GM21447 (cell line): Measurements from ENCODE around the gene RBBP5.

Source experiments
- ATAC-seq: cut with Tn5 transposase; IDR thresholded peaks from one replicate; pipeline ENCODE4 v1.9.1; 2021; ENCODE audit not compliant: unreplicated experiment

The RBBP5 gene

DNA sequence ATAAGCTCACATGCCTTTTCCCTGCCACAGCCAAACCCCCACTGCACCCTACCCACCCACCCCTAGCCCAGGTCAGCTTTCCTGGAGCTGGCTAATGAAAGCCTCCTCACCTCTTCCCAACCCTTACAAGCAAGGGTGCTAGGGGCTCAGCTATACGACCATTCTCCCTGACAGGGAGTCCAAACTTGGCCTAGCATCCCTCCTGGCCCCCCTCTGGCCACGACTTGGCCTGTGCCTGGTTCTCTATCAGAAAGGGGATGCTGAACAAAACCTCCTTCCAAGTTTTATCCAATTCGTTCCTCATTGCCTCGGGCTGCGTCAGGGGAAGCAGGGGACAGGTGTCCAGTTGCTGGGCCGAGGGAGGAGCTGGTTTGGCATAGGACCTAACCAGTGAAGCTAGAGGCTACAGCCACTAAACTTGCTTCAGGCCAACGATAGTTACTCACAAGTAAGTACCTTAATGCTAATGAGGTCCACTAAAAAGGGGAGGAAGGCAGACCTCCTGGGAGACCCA, 46.1 kb downstream of the RBBP5 start:
- no peak for ATAC-seq

DNA sequence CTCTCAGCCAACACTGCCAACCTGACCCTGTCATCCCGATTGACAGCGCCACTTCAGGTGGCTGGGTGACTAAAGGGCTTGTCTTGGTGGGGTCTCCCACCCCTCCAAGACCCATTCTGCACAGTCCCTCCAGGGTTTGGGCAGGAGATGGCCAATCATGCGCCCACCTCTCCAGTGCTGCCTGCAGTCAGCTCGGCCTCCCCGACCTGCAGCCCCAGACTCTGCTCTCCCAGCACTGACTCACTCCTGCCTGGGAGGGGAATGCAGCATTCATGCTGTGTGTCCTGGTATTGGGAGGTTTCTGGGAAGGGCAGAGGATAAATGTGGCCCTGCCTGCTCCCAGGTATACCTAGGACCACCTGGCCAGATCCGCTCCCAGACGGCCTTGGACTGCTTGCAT, 47.3 kb downstream of the RBBP5 start:
- no peak for ATAC-seq

DNA sequence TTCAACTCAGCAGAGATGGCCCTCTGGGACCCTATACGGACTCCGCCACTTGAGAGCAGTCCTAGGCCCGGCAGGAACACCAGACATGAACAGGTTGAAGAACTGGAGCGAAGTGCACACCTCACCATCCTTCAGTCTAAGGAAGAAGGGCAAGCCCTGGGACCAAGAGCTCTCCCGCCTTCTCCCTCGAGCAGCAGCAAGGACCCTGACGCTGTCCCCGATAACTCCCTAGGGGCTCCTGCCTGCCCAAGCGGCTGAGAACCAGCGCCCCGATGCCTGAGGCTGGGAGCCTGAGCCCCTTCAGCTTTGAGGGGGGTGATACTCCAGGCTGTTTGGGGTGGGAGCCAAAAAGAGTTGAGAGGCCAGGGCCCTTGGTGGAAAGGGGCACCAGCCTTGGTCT, 47.7 kb downstream of the RBBP5 start:
- ATAC-seq, result no peak

DNA sequence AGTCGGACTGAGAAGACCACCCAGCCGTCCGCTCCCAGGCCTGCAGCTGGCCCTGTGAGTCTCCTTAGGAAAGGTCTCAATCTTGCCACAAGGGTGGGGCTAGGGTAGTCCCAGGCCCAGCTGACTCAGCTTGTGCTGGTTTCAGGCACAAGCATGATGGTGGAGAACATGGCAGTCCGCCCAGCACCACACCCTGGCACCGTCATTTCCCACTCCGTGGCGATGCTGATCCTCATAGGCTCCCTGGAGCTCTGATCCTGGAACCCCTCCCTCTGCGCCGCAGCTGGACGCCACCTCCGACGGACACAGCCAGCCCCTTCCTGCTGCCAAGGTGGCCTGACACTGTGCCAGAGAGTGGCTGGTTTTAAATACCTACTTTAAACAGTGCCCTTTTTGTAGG, 48.3 kb downstream of the RBBP5 start:
- no peak for ATAC-seq

DNA sequence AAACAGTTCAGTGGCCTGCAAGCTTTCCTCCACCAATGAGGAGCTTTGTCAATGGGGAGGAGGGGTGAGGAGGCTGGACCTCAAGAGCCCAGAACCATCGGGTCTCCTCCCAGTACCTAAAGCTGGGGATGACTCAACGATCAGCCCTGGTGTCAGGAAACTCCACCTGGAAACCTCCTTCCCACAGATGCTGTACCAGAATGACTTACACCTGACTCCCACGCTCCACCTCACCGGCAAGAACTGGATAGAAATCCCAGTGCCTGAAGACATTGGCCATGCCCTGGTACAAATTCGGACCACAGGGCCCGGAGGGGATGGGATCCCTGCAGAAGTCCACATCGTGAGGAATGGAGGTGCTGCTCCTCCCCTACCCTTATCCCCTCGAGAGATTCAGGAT, 48.9 kb downstream of the RBBP5 start:
- no peak for ATAC-seq

DNA sequence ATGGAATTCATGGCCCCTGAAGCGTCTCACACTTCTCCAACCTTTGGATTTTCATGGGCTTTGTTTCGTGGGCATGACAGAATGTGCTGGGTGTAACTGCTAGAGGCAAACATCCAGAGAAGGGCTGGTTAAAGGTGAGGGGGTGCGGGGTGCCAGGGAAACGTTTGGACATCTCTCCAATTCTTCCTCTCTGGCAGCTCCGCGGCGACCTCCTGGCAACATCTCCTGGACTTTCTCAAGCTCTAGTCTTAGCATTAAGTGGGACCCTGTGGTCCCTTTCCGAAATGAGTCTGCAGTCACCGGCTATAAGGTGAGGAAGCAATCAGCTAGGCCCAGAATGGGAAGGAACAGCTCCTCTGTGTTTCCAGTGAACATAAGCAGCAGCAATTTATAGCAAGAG, 49.5 kb downstream of the RBBP5 start:
- ATAC-seq, result no peak

DNA sequence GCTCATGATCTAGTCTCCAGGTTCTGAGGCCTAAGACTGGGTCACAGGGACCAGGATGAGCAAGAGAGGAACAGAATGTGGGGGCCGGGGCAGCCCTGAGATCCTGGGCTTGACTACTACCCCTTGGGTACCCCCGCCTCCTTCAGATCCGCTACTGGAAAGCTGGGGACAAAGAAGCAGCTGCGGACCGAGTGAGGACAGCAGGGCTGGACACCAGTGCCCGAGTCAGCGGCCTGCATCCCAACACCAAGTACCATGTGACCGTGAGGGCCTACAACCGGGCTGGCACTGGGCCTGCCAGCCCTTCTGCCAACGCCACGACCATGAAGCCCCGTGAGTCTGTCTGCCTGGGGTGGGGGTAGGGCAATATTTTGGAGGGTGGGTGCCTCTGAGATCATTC, 50.0 kb downstream of the RBBP5 start:
- ATAC-seq, result no peak

DNA sequence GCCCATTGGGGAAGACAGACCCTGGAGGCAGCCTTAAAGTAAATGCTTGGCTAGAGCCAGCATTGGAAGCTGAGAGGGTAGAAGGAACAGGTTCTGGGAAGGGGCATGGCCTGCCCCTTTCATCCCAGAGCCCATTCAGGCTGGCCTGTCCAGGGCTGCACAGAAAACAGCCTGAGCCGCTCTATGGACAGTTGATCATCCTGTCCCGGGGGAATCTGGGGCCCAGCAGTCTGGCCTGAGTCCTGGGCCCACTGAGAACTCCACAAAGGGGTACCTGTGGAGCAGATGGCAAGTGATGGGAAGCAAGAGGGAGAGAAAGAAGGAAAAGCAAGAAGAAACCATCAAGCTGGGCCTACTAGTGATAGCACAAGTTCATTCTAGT, 50.8 kb downstream of the RBBP5 start:
- ATAC-seq, result no peak

DNA sequence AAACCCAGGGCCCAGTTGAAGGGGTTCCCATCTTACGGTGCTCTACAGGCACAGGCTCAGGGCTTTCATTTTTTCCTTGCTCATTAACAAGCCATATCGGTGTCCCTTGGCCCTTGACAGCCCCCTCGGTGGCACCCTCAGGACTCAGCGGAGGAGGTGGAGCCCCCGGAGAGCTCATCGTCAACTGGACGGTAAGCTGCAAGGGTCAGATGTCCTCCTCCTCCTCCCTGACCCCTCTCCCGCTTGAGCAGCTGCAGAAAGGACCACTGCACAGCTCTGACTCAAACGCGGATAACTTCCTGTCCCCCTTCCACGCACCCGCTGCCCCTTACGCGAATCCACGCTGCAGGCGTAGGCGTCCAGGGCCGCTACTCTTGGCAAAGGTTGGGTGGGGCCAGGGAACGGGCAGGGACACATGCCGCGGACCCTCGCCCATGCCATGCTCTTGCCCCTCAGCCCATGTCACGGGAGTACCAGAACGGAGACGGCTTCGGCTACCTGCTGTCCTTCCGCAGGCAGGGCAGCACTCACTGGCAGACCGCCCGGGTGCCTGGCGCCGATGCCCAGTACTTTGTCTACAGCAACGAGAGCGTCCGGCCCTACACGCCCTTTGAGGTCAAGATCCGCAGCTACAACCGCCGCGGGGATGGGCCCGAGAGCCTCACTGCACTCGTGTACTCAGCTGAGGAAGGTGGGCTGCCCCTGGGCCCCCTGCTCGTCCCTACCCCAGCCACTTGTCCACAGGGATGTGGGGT, 52.2 kb downstream of the RBBP5 start:
- ATAC-seq, result no peak

DNA sequence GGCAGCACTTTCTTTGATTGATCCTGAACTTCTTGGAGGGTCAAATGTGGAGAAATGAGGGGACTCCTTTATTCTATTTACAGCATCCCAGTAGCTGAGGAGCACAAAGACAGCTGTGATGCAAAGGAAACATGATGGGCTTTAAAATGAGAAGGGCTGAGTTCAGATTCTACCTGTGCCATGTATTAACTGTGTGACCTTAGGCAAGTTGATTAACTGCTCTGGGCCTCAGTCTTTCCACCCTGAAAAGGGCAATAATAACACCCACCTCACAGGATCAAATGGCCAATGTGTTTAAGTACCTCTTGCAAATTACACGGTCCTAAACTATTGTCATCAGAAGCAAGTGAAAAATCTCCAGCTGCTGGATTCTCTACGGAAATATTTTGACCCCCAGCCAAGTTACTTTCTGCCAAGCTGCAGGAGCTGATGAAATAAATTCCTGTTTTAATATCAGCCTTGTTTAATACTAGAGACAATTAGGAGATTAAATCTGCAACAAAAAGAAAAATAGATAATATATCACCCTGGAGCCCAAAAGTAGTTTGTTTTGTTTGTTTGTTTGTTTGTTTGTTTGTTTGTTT, 53.2 kb downstream of the RBBP5 start:
- ATAC-seq, result no peak

DNA sequence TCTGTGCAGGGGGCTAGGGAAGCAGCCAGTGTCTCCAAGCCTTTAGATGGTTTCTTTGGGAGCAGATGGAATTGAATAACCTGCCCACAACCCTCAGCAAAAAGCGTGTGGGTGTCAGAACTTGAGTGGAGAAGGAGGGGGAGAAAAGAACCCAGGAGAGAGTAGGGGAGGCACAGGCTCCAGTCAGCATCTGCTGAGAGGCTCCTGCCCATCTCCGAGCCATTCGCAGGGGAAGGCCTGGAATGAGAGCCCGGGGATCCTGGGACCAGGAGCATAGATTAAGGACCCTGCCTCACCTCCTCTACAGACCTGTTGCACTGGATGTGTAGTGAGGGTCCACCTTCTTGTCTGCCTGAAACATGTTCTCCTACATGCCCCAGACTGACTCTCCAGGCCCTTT, 53.8 kb downstream of the RBBP5 start:
- ATAC-seq, result no peak

DNA sequence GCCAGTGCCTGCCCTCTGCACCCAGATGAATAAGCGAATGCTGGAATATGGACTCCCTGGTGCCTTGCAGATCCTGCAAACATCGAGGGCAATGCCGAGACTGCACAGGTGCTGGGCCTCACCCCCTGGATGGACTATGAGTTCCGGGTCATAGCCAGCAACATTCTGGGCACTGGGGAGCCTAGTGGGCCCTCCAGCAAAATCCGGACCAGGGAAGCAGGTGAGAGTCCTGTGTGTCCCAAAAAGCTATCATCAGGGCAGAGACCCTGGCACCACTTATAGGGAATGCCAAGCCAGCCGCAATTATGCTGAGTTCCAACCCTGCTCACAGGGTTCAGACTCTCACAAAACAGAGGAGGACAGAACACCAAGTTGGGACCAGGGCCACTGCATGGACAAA, 54.7 kb downstream of the RBBP5 start:
- ATAC-seq, result no peak

DNA sequence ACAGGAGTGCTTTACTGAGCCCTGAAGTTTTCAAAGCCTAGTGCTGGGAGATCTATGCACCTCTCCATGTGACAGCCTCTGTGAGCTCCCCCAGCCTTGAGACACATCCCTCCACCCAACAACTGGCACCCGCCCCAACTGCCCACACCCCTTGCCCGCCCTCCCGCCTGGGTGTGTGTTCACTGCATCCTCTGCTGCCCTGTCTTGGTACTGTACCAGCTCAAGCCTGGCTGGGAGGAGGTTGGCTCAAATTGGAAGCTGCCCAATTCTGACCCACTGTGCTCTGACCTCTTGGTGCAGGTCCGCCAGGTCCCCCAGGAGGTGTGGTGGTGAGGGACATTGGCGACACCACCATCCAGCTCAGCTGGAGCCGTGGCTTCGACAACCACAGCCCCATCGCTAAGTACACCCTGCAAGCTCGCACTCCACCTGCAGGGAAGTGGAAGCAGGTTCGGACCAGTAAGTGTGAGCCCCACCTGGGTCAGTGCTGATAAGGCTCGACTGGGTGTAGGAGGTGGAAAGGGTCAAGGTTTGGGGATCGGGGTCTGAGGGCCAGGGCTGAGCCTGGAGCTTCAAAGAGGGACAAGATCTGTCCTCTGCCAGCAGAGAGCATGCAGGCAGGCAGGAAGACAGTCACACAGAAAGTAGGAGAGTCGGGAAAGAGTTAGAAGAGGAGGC, 55.5 kb downstream of the RBBP5 start:
- ATAC-seq, result no peak

DNA sequence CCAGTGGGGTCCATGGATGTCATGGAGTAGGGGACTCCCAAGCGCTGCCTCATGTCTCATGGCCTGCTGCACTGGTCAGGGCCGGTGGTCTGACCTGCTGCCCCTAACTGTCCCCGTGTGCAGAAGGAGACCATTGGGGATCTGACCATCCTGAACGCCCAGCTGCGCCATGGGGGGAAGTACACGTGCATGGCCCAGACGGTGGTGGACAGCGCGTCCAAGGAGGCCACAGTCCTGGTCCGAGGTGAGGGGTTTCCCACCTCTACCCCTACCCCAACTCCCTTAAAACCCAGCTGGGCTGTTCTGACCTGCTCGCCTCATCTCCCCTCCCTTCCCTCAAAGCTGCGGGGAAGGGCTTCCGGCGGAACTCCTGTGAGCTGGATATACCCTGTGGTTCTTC, 56.1 kb downstream of the RBBP5 start:
- ATAC-seq, result no peak

DNA sequence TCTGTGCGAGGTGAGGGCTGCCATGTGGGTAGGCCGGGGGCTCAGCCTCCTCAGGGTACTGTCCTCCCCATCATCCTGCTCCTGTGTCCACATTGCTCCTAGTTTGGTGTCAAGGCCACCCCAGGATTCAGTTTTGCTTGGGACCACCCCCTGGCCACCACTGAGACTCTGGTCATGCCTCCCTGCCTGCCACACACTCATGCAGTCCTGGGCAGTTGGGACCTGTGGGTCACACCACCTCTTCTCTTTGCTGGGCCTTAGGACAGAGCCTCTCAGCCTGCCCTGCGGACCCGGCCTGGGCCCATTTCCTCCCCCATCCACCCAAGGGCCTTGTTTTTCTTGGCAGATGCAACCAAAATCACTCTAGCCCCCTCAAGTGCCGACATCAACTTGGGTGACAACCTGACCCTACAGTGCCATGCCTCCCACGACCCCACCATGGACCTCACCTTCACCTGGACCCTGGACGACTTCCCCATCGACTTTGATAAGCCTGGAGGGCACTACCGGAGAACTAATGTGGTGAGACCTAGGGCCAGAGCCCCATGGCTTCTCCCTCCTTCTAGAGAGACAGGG, 56.9 kb downstream of the RBBP5 start:
- no peak for ATAC-seq

DNA sequence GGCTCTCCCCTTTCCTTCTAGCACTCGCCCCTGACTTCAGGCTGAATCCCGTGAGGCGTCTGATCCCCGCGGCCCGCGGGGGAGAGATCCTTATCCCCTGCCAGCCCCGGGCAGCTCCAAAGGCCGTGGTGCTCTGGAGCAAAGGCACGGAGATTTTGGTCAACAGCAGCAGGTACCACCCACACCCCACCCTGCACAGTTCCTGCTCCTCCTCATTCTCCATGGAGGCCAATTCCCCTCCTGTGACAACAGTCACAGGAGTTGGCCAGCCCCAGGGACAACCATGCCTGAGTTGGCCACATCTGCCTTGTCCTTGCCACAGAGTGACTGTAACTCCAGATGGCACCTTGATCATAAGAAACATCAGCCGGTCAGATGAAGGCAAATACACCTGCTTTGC, 57.5 kb downstream of the RBBP5 start:
- no peak for ATAC-seq

DNA sequence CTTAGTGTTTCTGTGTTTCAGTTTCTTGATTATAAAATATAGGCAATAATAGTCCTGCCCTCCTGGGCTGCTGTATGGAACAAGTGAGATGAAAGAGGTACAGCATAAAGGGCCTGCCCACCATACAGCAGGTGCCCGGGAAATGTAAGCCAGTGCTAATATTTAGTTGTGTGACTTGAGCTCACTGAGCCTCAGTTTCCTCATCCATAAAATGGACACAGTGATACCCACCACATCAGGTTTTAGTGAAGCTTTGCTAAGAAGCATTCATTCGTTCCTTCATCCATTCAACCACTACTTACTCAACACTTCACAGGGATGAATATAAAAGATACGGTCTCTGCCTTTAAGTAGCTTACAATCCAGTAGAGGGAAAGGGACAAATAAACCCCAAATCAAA, 58.9 kb downstream of the RBBP5 start:
- no peak for ATAC-seq

DNA sequence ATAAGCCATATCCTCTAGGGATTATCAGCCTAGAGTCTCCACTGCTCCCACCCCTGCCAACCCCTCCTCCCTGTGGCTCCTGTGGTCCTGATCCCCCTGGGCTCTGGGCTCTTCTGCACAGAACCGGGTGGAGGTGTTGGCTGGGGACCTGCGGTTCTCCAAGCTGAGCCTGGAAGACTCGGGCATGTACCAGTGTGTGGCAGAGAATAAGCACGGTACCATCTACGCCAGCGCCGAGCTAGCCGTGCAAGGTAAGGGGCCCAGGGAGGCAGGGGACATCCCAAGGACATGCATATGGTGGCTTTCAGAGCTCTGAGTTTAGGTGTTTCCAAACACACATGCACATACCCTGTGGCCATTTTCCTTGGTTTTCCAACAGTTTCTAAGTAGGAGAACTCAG, 59.5 kb downstream of the RBBP5 start:
- no peak for ATAC-seq

DNA sequence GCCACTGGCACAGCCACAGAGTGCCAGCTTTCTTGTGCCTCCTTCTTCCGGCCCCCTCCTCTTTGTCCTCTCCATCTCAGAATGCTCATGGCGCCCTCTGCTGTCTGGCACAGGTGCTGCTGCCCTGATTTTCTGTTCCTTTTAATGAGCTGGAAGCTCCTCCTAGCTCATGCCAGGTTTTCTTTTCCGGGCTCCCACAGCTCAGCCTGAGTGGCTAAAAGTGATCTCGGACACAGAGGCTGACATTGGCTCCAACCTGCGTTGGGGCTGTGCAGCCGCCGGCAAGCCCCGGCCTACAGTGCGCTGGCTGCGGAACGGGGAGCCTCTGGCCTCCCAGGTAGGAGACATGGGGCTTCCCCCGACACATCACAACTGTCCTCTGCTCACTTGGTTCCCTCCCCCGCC, 60.1 kb downstream of the RBBP5 start:
- ATAC-seq, result no peak

DNA sequence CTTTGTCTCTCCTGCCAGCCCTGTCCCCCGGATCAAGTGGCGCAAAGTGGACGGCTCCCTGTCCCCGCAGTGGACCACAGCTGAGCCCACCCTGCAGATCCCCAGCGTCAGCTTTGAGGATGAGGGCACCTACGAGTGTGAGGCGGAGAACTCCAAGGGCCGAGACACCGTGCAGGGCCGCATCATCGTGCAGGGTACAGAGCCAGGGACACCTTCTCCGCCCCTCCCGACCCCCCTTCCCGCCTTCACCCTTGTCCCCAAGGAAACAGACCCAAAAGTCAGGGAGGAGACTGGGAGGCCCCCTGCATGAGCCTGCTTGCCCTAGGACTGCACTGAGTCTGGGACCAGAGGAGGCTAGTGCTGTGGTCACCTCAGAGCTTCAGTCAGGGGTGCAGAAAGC, 60.6 kb downstream of the RBBP5 start:
- ATAC-seq, result no peak

DNA sequence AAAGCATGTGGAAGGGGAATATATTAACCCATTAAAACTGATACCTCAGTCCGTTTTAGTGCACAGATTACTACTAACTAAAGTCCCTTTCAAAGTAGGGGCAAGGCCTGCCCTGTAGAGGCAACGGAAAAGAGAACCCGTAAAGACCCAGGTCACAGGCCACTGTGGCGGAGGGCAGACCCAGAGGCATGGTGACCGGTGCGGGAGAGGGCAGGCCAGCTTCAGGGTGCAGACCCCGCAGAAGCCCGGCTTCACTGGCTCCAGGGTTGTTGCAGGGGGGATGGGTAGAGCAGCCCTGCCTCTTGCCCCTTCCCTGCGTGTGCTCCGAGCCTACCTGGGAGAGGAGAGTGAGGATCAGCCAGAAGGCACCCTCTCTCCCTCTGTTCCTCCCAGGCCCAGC, 61.0 kb downstream of the RBBP5 start:
- no peak for ATAC-seq

DNA sequence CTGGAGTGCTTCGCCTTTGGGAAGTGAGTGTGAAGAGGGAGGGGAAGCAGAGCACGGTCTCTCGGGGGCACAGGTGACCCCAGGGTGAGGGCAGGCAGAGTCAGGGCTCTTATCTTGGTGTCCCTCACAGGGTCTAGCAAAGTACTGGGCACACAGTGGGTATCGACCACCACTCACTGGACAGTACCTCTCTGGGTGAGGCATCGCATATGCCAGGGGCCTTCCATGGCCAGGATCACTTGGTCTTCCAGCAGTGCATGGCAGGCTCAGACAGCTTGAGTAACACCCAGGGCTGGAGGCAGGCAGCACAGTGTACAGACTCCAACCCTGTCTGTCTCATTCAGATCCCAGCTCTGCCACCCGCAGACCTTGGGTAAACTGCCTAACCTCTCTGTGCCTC, 62.1 kb downstream of the RBBP5 start:
- ATAC-seq, result no peak
